PC-9 (cell line): ENCODE data around the gene APOL2. TPM values are rescaled to one million over a fixed set of nuclear protein-coding genes. Genes with fewer than 3 reads are reported as not detected.
"Not testable (repeated sequence)": the region's sequence is repeated elsewhere in the genome, so short reads cannot be mapped to it uniquely, and the experiment has no call there.

ENCODE experiments used
- BruUV-seq: library from RNA; stranded (reverse); fragments of 400-500 nt; replicated peaks from 2 replicates; lab custom pipeline; 2021; lab: Mats Ljungman, UMichigan
- CTCF ChIA-PET: fragments of 300-600 bp; sonication (Branson Sonifier 250); formaldehyde crosslinking; loops from one replicate; lab custom pipeline; 2022; ENCODE audit warnings: antibody characterized with exemption; lab: Charles Lee
- POLR2A ChIA-PET: fragments of 300-600 bp; sonication (Branson Sonifier 250); formaldehyde crosslinking; loops from one replicate; lab custom pipeline; 2022; ENCODE audit warnings: antibody characterized with exemption; ENCODE audit not compliant: unreplicated experiment; lab: Charles Lee
- DNase-seq, 2 experiments: peaks; one replicate each; pipeline versions ENCODE4 v3.0.0 to v3.0.0-alpha.2; 2015 to 2022; ENCODE audit warnings: mixed read lengths in 1 of 2
- H2AFZ ChIP-seq: fragments of 200-600 bp; sonication (generic); 2 replicates; pipeline ENCODE4 v1.8.1; 2017; ENCODE audit warnings: antibody characterized with exemption
- H3F3A ChIP-seq: fragments of 200-600 bp; sonication (generic); 2 replicates; pipeline ENCODE4 v1.8.1; 2017; ENCODE audit warnings: antibody characterized with exemption, mild to moderate bottlenecking, low read depth; ENCODE audit not compliant: insufficient read depth
- H3K27ac ChIP-seq: fragments of 200-600 bp; sonication (generic); 2 replicates; pipeline ENCODE4 v1.6.1; 2016; ENCODE audit warnings: mixed run types
- H3K27me3 ChIP-seq: fragments of 200-600 bp; sonication (generic); 2 replicates; pipeline ENCODE4 v1.6.1; 2016; ENCODE audit warnings: low read depth, mixed run types; ENCODE audit not compliant: insufficient read depth
- H3K36me3 ChIP-seq: fragments of 200-600 bp; sonication (generic); 2 replicates; pipeline ENCODE4 v1.6.1; 2016; ENCODE audit warnings: low read depth, mixed run types
- H3K4me1 ChIP-seq: fragments of 200-600 bp; sonication (generic); replicated peaks from 2 replicates; pipeline ENCODE4 v1.6.1; 2016; ENCODE audit warnings: mixed run types; ENCODE audit not compliant: insufficient read depth
- H3K4me2 ChIP-seq: fragments of 200-600 bp; sonication (generic); 2 replicates; pipeline ENCODE4 v1.6.1; 2017; ENCODE audit warnings: mixed run types
- H3K4me3 ChIP-seq: fragments of 200-600 bp; sonication (generic); 2 replicates; pipeline ENCODE4 v1.6.1; 2016; ENCODE audit warnings: mixed run types
- H3K79me2 ChIP-seq: fragments of 200-600 bp; sonication (generic); 2 replicates; pipeline ENCODE4 v1.6.1; 2017; ENCODE audit warnings: low read depth, mixed run types
- H3K9me2 ChIP-seq: fragments of 200-600 bp; sonication (generic); 2 replicates; pipeline ENCODE4 v1.8.1; 2017; ENCODE audit warnings: mild to moderate bottlenecking; ENCODE audit not compliant: insufficient read depth
- H3K9me3 ChIP-seq: fragments of 200-600 bp; sonication (generic); 2 replicates; pipeline ENCODE4 v1.8.1; 2016; ENCODE audit warnings: low read depth; ENCODE audit not compliant: insufficient read depth
- H4K20me1 ChIP-seq: fragments of 200-600 bp; sonication (generic); 2 replicates; pipeline ENCODE4 v1.8.1; 2017; ENCODE audit not compliant: insufficient read depth
- EZH2 ChIP-seq: fragments of 200-600 bp; sonication (generic); IDR thresholded peaks from 2 replicates; pipeline ENCODE4 v1.8.0; 2017; ENCODE audit warnings: antibody characterized with exemption, low read depth
- intact Hi-C: fragments of 100-400 bp; cut with micrococcal nuclease; formaldehyde crosslinking; loops from one replicate; pipeline ENCODE4 v1.10.0; 2022; ENCODE audit not compliant: unreplicated experiment
- total RNA-seq: library from RNA; stranded (reverse); gene quantifications from 2 replicates; pipeline ENCODE4 v1.2.3, GENCODE V29; 2021
- TF ChIP-seq, protein P1 (sequence below): fragments of 200-600 bp; sonication (generic); conservative IDR thresholded peaks from 2 replicates; pipeline ENCODE4 v1.6.1; 2017; ENCODE audit warnings: mixed run types, antibody characterized with exemption, mild to moderate bottlenecking, moderate library complexity

The APOL2 gene
- total RNA-seq, 1 experiment from 2014 or later: 27.4 TPM

DNA sequence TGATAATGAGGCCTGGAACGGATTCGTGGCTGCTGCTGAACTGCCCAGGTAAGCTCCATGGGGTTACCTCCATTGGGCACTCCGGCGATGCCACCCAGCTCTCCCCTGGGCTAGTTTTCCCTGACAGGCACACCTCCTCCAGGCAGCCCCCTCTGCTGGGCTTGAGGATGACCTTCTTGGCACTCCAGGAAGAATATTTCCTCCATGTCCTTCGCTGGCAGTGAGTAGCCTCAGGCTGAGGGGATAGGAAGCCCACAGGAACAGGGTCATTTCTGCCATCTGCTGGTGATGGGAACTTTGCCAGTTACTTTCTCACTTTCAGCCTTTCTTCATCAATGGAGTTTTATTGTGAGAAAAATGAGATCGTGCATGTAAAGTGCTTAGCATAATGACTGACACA, 22.3 kb upstream of the APOL2 start:
- BruUV-seq, DNase-seq, H3K27me3 ChIP-seq, H3F3A ChIP-seq, H3K27ac ChIP-seq, intact Hi-C loops, H2AFZ ChIP-seq, H4K20me1 ChIP-seq, H3K4me3 ChIP-seq, CTCF ChIA-PET, H3K36me3 ChIP-seq, H3K4me2 ChIP-seq, H3K9me3 ChIP-seq, H3K9me2 ChIP-seq, H3K79me2 ChIP-seq, H3K4me1 ChIP-seq: not testable (repeated sequence)
- POLR2A ChIA-PET: interaction anchor here (0.5 kb wide), 1 partner anchor 248 kb away, joined by 8 read pairs; no protein-coding TSS in a partner anchor

DNA sequence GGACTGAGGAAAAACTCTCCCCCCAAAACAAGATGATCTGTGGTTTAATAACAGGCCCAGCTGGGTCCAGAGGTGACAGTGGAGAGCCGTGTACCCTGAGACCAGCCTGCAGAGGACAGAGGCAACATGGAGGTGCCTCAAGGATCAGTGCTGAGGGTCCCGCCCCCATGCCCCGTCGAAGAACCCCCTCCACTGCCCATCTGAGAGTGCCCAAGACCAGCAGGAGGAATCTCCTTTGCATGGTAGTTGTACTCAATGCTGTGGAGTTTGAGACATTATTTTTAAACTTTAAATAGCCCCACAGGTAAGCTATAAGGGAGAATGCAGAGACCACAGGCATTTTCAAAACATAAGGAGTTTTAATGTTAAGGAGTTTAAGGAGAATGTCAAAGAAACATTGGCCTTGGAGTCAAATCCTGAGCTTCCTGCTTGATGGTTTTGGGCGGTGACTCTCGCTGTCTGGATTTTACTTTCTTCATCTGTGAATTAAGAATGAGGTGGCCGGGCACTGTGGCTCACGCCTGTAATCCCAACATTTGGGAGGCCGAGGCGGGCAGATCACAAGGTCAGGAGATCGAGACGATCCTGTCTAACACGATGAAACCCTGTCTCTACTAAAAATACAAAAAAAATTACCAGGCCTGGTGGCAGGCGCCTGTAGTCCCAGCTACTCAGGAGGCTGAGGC, 20.4 kb upstream of the APOL2 start:
- H3K36me3 ChIP-seq: no peaks in the 10 kb centered on the region
- H3K9me2 ChIP-seq: no peaks in the 10 kb centered on the region
- H3K4me2 ChIP-seq: no peak overlapping the region
- POLR2A ChIA-PET: no interaction called here
- H4K20me1 ChIP-seq: no peaks in the 10 kb centered on the region
- no peak for DNase-seq
- no peaks in the 10 kb centered on the region for H3K27me3 ChIP-seq
- no peak overlapping the region for H3K4me3 ChIP-seq
- CTCF ChIA-PET: no interaction called here
- no peaks in the 10 kb centered on the region for H3K79me2 ChIP-seq
- no peak overlapping the region for H3K27ac ChIP-seq
- H2AFZ ChIP-seq: no peak overlapping the region
- 0 out of 2 replicates have a peak, but pooled peaks cover 3% of the 10 kb centered on the region for H3F3A ChIP-seq
- H3K4me1 ChIP-seq: no peaks in the 10 kb centered on the region
- H3K9me3 ChIP-seq: no peaks in the 10 kb centered on the region
- BruUV-seq: no TSS peak
- TF ChIP-seq, protein P1, sequence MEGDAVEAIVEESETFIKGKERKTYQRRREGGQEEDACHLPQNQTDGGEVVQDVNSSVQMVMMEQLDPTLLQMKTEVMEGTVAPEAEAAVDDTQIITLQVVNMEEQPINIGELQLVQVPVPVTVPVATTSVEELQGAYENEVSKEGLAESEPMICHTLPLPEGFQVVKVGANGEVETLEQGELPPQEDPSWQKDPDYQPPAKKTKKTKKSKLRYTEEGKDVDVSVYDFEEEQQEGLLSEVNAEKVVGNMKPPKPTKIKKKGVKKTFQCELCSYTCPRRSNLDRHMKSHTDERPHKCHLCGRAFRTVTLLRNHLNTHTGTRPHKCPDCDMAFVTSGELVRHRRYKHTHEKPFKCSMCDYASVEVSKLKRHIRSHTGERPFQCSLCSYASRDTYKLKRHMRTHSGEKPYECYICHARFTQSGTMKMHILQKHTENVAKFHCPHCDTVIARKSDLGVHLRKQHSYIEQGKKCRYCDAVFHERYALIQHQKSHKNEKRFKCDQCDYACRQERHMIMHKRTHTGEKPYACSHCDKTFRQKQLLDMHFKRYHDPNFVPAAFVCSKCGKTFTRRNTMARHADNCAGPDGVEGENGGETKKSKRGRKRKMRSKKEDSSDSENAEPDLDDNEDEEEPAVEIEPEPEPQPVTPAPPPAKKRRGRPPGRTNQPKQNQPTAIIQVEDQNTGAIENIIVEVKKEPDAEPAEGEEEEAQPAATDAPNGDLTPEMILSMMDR: no peak
- intact Hi-C loops: no loop called here

DNA sequence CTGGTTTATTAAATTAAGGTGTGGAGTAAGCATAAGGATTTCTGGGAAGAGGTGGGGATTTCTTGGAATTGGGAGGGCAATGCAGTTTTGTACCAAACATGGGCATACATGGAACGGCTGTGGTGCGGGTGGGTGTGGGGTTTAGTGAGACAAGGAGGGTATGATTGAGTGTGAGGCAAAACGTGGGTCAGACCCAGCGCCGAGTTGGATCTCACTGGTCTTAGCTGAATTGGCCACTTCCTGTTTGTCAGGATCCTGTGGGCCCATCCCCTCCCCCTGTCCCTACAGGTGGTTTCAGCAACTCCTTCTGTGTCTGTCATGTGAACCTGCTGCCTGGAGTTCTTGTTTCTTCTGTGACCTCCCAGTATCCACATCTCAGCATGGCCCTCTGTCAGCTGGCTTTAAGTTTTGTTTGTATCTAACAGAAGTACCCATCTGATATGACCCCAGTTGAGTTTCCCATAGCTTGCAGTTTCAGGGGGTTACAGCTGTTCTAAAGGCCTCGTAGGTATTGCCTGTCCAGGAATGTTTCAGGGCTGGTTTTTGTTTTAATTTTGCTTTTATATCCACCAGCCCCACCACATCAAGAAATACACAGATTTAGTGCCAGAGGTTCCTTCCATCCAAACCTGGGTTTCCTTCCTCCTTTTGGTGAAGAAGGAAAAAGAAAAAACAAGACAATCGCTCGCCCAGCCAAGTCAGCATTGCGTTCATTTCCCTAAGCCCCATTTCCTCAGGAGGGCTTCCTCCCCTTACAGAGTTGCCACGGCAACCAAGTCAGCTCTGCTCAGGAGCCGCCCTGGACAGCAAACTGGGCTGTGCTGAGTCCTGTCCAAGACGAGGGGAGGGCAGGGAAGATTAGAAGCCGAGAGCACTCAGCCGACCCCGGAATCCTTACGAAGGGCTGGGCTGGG, 19.6 kb upstream of the APOL2 start:
- no peak for DNase-seq
- POLR2A ChIA-PET: no interaction called here
- no peak overlapping the region for H3K27ac ChIP-seq
- 0 out of 2 replicates have a peak, but pooled peaks cover 3% of the 10 kb centered on the region for H3F3A ChIP-seq
- no peaks in the 10 kb centered on the region for H3K9me2 ChIP-seq
- no peak overlapping the region for H3K4me3 ChIP-seq
- H3K9me3 ChIP-seq: no peaks in the 10 kb centered on the region
- intact Hi-C loops: no loop called here
- no peaks in the 10 kb centered on the region for H3K36me3 ChIP-seq
- H3K27me3 ChIP-seq: no peaks in the 10 kb centered on the region
- no peaks in the 10 kb centered on the region for H4K20me1 ChIP-seq
- no peak overlapping the region for H3K4me2 ChIP-seq
- no peak overlapping the region for H2AFZ ChIP-seq
- CTCF ChIA-PET: no interaction called here
- H3K4me1 ChIP-seq: no peaks in the 10 kb centered on the region
- no TSS peak for BruUV-seq
- TF ChIP-seq EZH2: no peak
- TF ChIP-seq, protein P1: no peak
- no peaks in the 10 kb centered on the region for H3K79me2 ChIP-seq
